ENCODE data around the gene DNPH1.

DNA sequence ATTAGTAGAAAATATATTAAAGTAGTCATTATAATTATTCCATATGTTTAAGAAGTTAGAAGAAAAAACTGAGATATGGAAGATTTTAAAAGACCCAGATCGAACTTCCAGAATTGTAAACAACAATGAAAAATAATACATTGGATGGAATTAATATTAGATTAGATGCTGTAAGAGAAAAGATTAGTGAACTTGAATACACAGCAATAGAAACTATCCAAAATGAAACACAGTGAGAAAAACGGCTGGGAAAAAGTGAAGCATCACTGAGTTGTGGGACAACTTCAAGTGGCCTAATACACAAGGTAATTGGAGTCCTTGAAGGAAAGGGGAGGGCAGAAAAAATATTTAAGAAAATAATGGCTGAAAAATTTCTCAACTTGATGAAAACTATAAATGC lies 9.8 kb upstream of the DNPH1 start:
- TF ChIP-seq TAF1 (IDR thresholded peaks at IDR 0.05; ENCODE audit: control insufficient read depth, extremely low read depth, insufficient read depth, low read length, severe bottlenecking): no peak
- TF ChIP-seq SIN3B (IDR thresholded peaks at IDR 0.05; ENCODE audit: low read depth): no peak
- TF ChIP-seq, protein P1, sequence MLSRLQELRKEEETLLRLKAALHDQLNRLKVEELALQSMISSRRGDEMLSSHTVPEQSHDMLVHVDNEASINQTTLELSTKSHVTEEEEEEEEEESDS (CRISPR knock-in tag; IDR thresholded peaks at IDR 0.05): no peak
- peak in 1 of 2 experiments; percentile 77; a peak in 2 of 3 replicates for TF ChIP-seq CBX3 (IDR thresholded peaks at IDR 0.05; ENCODE audit: borderline replicate concordance in 1 of 2, low read length in 2 of 2)
- TF ChIP-seq, protein P2, sequence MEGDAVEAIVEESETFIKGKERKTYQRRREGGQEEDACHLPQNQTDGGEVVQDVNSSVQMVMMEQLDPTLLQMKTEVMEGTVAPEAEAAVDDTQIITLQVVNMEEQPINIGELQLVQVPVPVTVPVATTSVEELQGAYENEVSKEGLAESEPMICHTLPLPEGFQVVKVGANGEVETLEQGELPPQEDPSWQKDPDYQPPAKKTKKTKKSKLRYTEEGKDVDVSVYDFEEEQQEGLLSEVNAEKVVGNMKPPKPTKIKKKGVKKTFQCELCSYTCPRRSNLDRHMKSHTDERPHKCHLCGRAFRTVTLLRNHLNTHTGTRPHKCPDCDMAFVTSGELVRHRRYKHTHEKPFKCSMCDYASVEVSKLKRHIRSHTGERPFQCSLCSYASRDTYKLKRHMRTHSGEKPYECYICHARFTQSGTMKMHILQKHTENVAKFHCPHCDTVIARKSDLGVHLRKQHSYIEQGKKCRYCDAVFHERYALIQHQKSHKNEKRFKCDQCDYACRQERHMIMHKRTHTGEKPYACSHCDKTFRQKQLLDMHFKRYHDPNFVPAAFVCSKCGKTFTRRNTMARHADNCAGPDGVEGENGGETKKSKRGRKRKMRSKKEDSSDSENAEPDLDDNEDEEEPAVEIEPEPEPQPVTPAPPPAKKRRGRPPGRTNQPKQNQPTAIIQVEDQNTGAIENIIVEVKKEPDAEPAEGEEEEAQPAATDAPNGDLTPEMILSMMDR (IDR thresholded peaks at IDR 0.05 in 2 of 3, conservative IDR thresholded peaks at IDR 0.05 in 1 of 3; ENCODE audit: insufficient read depth in 2 of 3, low read depth in 1 of 3, low read length in 3 of 3): no peak
- TF ChIP-seq, protein P3, sequence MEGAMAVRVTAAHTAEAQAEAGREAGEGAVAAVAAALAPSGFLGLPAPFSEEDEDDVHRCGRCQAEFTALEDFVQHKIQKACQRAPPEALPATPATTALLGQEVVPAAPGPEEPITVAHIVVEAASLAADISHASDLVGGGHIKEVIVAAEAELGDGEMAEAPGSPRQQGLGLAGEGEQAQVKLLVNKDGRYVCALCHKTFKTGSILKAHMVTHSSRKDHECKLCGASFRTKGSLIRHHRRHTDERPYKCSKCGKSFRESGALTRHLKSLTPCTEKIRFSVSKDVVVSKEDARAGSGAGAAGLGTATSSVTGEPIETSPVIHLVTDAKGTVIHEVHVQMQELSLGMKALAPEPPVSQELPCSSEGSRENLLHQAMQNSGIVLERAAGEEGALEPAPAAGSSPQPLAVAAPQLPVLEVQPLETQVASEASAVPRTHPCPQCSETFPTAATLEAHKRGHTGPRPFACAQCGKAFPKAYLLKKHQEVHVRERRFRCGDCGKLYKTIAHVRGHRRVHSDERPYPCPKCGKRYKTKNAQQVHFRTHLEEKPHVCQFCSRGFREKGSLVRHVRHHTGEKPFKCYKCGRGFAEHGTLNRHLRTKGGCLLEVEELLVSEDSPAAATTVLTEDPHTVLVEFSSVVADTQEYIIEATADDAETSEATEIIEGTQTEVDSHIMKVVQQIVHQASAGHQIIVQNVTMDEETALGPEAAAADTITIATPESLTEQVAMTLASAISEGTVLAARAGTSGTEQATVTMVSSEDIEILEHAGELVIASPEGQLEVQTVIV (CRISPR knock-in tag; IDR thresholded peaks at IDR 0.05; ENCODE audit: borderline replicate concordance): no peak
- TF ChIP-seq, protein P4, sequence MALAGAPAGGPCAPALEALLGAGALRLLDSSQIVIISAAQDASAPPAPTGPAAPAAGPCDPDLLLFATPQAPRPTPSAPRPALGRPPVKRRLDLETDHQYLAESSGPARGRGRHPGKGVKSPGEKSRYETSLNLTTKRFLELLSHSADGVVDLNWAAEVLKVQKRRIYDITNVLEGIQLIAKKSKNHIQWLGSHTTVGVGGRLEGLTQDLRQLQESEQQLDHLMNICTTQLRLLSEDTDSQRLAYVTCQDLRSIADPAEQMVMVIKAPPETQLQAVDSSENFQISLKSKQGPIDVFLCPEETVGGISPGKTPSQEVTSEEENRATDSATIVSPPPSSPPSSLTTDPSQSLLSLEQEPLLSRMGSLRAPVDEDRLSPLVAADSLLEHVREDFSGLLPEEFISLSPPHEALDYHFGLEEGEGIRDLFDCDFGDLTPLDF (CRISPR knock-in tag; IDR thresholded peaks at IDR 0.05): no peak
- TF ChIP-seq ZBTB8A (IDR thresholded peaks at IDR 0.05; ENCODE audit: partially characterized antibody): no peak
